MM.1S (cell line): Measurements from ENCODE around the gene PNPLA6.

Source experiments
- DNase-seq: peaks from one replicate; pipeline ENCODE4 v3.0.0-alpha.2; 2015
- H2AFZ ChIP-seq: fragments of 300-600 bp; sonication (generic); 2 replicates; pipeline ENCODE4 v1.6.0; 2016; ENCODE audit warnings: antibody characterized with exemption, low read length
- H3F3A ChIP-seq: fragments of 300-600 bp; sonication (generic); 2 replicates; pipeline ENCODE4 v1.6.1; 2016; ENCODE audit warnings: mild to moderate bottlenecking, antibody characterized with exemption, low read length, moderate library complexity, mixed read lengths; ENCODE audit not compliant: insufficient read depth
- H3K27ac ChIP-seq: fragments of 300-600 bp; sonication (generic); 2 replicates; pipeline ENCODE4 v1.5.1; 2016; ENCODE audit warnings: mild to moderate bottlenecking, low read length
- H3K27me3 ChIP-seq: fragments of 300-600 bp; sonication (generic); replicated peaks from 2 replicates; pipeline ENCODE4 v1.6.0; 2016; ENCODE audit warnings: low read length; ENCODE audit not compliant: insufficient read depth
- H3K36me3 ChIP-seq: fragments of 300-600 bp; sonication (generic); replicated peaks from 2 replicates; pipeline ENCODE4 v1.6.1; 2016; ENCODE audit warnings: mild to moderate bottlenecking, low read length, mixed read lengths; ENCODE audit not compliant: insufficient read depth
- H3K4me1 ChIP-seq: fragments of 300-600 bp; sonication (generic); 2 replicates; pipeline ENCODE4 v1.6.1; 2016; ENCODE audit warnings: low read length, mixed read lengths
- H3K4me2 ChIP-seq: fragments of 300-600 bp; sonication (generic); 2 replicates; pipeline ENCODE4 v1.6.0; 2016; ENCODE audit warnings: low read depth, low read length
- H3K4me3 ChIP-seq: fragments of 300-600 bp; sonication (generic); 2 replicates; pipeline ENCODE4 v1.5.1; 2016; ENCODE audit warnings: low read length, mixed read lengths
- H3K79me2 ChIP-seq: fragments of 300-600 bp; sonication (generic); 2 replicates; pipeline ENCODE4 v1.6.1; 2016; ENCODE audit warnings: mixed run types, low read length, mixed read lengths
- H3K9ac ChIP-seq: fragments of 300-600 bp; sonication (generic); 2 replicates; pipeline ENCODE4 v1.6.1; 2016; ENCODE audit warnings: low read length, mixed read lengths
- H3K9me2 ChIP-seq: fragments of 300-600 bp; sonication (generic); replicated peaks from 2 replicates; pipeline ENCODE4 v1.6.1; 2016; ENCODE audit warnings: mild to moderate bottlenecking, low read length, mixed read lengths; ENCODE audit not compliant: insufficient read depth
- H3K9me3 ChIP-seq: fragments of 300-600 bp; sonication (generic); replicated peaks from 2 replicates; pipeline ENCODE4 v1.6.1; 2016; ENCODE audit warnings: mild to moderate bottlenecking, low read length, mixed read lengths; ENCODE audit not compliant: insufficient read depth
- H4K20me1 ChIP-seq: fragments of 300-600 bp; sonication (generic); 2 replicates; pipeline ENCODE4 v1.6.1; 2016; ENCODE audit warnings: mild to moderate bottlenecking, low read length, moderate library complexity, mixed read lengths; ENCODE audit not compliant: insufficient read depth
- CTCF ChIP-seq: fragments of 300-600 bp; sonication (generic); IDR thresholded peaks from 2 replicates; pipeline ENCODE4 v1.5.1; 2016; ENCODE audit warnings: antibody characterized with exemption, low read length, mixed read lengths
- EZH2 ChIP-seq: fragments of 300-600 bp; sonication (generic); optimal IDR thresholded peaks from 2 replicates; pipeline ENCODE3; 2017; ENCODE audit warnings: low read depth, mild to moderate bottlenecking, antibody characterized with exemption, low read length, mixed read lengths
- EZH2phosphoT487 ChIP-seq: fragments of 300-600 bp; sonication (generic); IDR thresholded peaks from 2 replicates; pipeline ENCODE4 v1.6.1; 2018; ENCODE audit warnings: antibody characterized with exemption, low read length

The PNPLA6 gene

DNA sequence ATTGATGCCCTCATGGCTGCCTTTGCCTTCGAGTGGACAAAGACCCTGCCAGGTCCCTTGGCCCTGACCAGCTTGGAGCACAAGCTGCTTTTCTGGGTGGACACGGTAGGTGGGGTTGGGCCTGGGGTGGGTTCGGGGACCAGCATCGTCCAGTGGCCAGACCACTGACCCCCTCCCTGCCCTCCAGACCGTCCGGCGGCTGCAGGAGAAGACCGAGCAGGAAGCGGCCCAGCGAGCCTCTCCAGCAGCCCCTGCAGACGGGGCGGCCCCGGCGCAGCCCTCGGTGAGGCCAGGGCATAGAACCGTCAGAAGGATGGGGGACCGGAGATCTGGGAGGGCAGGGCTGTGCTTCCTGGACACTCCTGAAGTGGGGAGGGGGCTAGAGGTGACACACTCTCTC lies 70.8 kb downstream of the PNPLA6 start:
- Histone ChIP-seq H4K20me1 (no peaks in the 10 kb centered on the region), H3K4me3 (no peak overlapping the region), H2AFZ (no peak overlapping the region), H3K79me2 (no peaks in the 10 kb centered on the region), H3F3A (no peaks in the 10 kb centered on the region), H3K4me1 (no peaks in the 10 kb centered on the region), H3K36me3 (no peaks in the 10 kb centered on the region), H3K4me2 (no peak overlapping the region), H3K9me2 (no peaks in the 10 kb centered on the region), H3K27ac (no peak overlapping the region), H3K27me3 (peaks cover 77% of the 10 kb centered on the region), H3K9ac (no peak overlapping the region), H3K9me3 (no peaks in the 10 kb centered on the region)
- no peak for TF ChIP-seq EZH2
- TF ChIP-seq EZH2phosphoT487 = no peak
- no peak for TF ChIP-seq CTCF
- no peak for DNase-seq

DNA sequence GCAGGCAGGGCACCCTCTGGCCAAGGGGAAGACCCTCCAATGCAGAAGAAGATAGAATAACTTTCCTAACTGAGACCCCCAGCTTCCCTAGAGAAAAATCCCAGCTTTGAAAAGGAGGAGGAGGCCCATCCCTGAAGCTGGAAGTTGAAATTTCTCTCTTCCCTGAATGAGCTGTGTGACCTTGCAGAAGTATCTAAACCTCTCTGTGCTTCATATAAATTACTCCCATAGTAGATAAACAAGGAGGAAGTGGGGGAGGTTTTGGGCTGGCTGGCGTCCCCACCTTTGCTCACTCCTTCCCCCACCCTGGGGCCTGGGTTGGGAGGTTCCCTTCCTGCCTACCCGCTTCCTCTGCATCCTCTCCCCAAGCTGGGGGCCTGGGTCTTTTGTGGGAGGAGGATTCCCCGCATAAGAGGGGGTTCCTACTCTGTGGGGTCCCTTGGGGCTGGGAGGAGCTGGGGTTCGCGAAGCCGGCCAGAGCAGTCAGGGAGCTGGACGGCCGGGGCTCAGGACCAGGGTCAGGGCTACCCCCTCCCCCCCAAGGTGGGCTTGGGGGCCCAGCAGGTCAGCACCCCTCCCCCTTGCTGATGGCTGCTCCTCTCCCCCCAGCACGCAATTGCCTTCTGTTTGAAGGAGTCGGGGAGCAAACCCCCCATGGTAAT lies 71.8 kb downstream of the PNPLA6 start:
- no peak for TF ChIP-seq EZH2
- TF ChIP-seq CTCF = no peak
- TF ChIP-seq EZH2phosphoT487 = no peak
- H3K9me2 ChIP-seq = no peaks in the 10 kb centered on the region
- no peak overlapping the region for H3K4me3 ChIP-seq
- H3K36me3 ChIP-seq = no peaks in the 10 kb centered on the region
- no peak overlapping the region for H3K9ac ChIP-seq
- H3K79me2 ChIP-seq = no peaks in the 10 kb centered on the region
- no peak overlapping the region for H3K27ac ChIP-seq
- no peaks in the 10 kb centered on the region for H3F3A ChIP-seq
- no peaks in the 10 kb centered on the region for H4K20me1 ChIP-seq
- H3K27me3 ChIP-seq = peaks cover 80% of the 10 kb centered on the region
- DNase-seq = no peak
- no peaks in the 10 kb centered on the region for H3K4me1 ChIP-seq
- no peak overlapping the region for H3K4me2 ChIP-seq
- no peak overlapping the region for H2AFZ ChIP-seq
- no peaks in the 10 kb centered on the region for H3K9me3 ChIP-seq

DNA sequence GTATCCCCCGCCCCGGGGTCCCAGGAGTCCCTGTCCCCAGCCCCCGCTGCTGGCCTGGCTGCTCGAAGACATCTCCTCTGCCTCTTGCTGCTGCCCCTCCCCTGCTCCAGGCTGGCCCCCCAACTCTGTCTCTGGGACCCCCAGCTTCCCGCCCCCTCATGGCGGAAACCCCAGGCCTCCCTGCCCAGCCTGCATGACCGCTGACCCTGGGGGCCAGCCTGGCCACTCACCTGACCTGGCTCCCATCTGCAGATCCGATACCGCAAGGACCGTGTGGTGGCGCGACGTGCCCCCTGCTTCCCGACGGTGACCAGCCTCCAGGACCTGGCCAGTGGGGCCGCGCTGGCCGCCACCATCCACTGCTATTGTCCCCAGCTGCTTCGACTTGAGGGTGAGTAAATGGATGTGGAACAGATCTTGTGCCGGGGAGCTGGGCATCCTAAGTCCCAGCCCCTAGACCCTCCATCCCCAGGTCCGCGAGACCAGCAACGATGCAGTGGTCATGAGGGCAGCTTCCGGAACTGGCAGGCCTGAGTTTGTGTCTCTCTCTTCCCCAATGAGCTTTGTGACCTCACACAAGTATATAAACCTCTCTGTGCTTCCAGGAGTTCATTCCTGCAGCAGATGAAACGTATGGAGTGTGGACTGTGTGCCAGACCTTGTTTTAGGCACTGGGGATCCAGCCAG lies 72.5 kb downstream of the PNPLA6 start:
- no peak for TF ChIP-seq EZH2phosphoT487
- no peak for TF ChIP-seq CTCF
- TF ChIP-seq EZH2 = no peak
- no peak overlapping the region for H3K4me3 ChIP-seq

More for the DNA sequence above, 72.5 kb downstream of the PNPLA6 start:
- Histone ChIP-seq H3K4me2 (no peak overlapping the region), H3K79me2 (no peaks in the 10 kb centered on the region), H3K4me1 (no peaks in the 10 kb centered on the region), H3F3A (no peaks in the 10 kb centered on the region), H3K9me2 (no peaks in the 10 kb centered on the region), H4K20me1 (no peaks in the 10 kb centered on the region), H2AFZ (no peak overlapping the region), H3K9ac (no peak overlapping the region), H3K27me3 (peaks cover 79% of the 10 kb centered on the region), H3K36me3 (no peaks in the 10 kb centered on the region), H3K27ac (no peak overlapping the region), H3K9me3 (no peaks in the 10 kb centered on the region)
- no peak for DNase-seq
